ENCODE results near the gene CD300A.
A peak's percentile ranks its signal among the peaks of the same experiment; 100 is the strongest.
"Not testable (repeated sequence)": the region's sequence is repeated elsewhere in the genome, so short reads cannot be mapped to it uniquely, and the experiment has no call there.

CD300A gene

DNA sequence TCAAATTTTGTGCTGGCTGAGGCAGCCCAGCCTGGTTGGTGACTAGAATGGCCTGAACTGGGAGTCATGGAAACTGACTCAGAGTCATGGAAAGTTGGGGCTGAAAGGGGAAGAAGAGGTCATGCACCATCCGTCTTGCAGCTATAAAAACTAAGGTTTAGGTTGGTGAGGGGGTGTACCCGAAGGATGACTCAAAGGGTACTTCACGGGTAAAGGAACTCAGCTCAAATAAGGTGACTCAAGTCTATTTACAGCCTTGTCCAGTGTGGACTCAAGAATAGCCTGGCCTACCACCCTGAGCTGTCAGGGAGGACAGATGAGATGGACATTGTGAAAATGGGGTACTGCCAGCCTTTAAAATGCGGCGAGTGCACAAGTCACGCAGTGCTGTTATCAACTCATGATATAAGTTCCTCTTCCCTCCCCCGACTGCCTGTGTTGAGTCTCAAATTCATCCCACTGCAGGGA is 46.2 kb downstream of the CD300A start:
- Mint-ChIP-seq H3K4me3 (no peak overlapping the region), H3K27me3 (ENCODE audit: low read depth) (peaks cover 45% of the 10 kb centered on the region), H3K9me3 (peaks cover 14% of the 10 kb centered on the region), H3K36me3 (ENCODE audit: low read depth) (peaks cover 10% of the 10 kb centered on the region), H3K4me1 (no peaks in the 10 kb centered on the region), H3K27ac (no peak overlapping the region)
- TF ChIP-seq, protein P1, sequence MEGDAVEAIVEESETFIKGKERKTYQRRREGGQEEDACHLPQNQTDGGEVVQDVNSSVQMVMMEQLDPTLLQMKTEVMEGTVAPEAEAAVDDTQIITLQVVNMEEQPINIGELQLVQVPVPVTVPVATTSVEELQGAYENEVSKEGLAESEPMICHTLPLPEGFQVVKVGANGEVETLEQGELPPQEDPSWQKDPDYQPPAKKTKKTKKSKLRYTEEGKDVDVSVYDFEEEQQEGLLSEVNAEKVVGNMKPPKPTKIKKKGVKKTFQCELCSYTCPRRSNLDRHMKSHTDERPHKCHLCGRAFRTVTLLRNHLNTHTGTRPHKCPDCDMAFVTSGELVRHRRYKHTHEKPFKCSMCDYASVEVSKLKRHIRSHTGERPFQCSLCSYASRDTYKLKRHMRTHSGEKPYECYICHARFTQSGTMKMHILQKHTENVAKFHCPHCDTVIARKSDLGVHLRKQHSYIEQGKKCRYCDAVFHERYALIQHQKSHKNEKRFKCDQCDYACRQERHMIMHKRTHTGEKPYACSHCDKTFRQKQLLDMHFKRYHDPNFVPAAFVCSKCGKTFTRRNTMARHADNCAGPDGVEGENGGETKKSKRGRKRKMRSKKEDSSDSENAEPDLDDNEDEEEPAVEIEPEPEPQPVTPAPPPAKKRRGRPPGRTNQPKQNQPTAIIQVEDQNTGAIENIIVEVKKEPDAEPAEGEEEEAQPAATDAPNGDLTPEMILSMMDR (IDR thresholded peaks at IDR 0.05; ENCODE audit: unreplicated experiment in 3 of 3) = no peak

DNA sequence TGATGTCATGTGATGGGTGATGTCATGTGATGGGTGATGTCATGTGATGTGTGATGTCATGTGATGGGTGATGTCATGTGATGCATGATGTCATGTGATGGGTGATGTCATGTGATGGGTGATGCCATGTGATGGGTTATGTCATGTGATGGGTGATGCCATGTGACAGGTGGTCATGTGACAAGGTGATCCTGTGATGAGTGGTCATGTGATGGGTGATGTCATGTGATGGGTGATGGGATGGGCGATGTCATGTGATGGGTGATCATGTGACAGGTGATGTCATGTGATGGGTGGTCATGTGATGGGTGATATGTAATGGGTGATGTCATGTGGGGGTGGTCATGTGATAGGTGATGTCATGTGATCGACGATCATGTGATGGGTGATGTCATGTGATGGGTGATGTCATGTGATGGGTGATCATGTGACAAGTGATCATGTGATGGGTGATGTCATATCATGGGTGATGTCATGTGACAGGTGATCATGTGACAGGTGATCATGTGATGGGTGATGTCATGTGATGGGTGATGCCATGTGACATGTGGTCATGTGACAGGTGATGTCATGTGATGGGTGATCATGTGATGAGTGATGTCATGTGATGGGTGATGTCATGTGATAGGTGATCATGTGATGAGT is 47.7 kb downstream of the CD300A start:
- peak overlapping the region in 1 of 3 experiments; percentile 62 for H3K27ac Mint-ChIP-seq
- H3K4me3 Mint-ChIP-seq = peak overlapping the region in 2 of 3 experiments; percentile 11 to 21
- no peaks in the 10 kb centered on the region for H3K4me1 Mint-ChIP-seq
- peaks cover 10% of the 10 kb centered on the region for H3K36me3 Mint-ChIP-seq (ENCODE audit: low read depth)
- H3K9me3 Mint-ChIP-seq = peaks cover 20% of the 10 kb centered on the region
- TF ChIP-seq, protein P1 (IDR thresholded peaks at IDR 0.05; ENCODE audit: unreplicated experiment in 3 of 3) = no peak
- H3K27me3 Mint-ChIP-seq (ENCODE audit: low read depth) = peaks cover 45% of the 10 kb centered on the region

DNA sequence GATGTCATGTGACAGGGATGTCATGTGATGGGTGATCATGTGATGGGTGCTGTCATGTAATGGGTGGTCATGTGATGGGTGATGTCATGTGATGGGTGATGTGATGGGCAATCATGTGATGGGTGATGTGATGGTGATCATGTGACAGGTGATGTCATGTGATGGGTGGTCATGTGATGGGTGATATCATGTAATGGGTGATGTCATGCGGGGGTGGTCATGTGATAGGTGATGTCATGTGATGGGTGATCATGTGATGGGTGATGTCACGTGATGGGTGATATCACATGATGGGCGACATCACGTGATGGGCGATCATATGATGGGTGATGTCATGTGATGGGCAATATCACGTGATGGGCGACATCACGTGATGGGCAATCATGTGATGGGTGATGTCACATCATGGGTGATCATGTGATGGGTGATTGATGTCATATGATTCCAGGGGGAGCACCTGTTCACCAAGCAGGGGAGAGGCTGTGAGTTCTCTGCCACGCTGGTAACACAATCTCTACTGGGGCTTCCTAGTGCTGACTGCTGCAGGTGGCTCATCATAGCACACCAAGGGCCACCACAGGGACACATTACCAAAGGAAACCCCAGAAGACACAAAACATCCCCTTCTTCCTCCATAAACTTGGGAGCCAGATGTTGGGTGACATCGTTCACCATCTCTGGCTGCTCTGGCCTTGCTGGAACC is 48.3 kb downstream of the CD300A start:
- peaks cover 10% of the 10 kb centered on the region for H3K36me3 Mint-ChIP-seq (ENCODE audit: low read depth)
- H3K27me3 Mint-ChIP-seq (ENCODE audit: low read depth) = peaks cover 52% of the 10 kb centered on the region
- no peaks in the 10 kb centered on the region for H3K4me1 Mint-ChIP-seq
- TF ChIP-seq, protein P1 (IDR thresholded peaks at IDR 0.05; ENCODE audit: unreplicated experiment in 3 of 3) = no peak
- peak overlapping the region in 1 of 3 experiments; percentile 11 for H3K4me3 Mint-ChIP-seq
- peaks cover 27% of the 10 kb centered on the region for H3K9me3 Mint-ChIP-seq
- H3K27ac Mint-ChIP-seq = no peak overlapping the region

DNA sequence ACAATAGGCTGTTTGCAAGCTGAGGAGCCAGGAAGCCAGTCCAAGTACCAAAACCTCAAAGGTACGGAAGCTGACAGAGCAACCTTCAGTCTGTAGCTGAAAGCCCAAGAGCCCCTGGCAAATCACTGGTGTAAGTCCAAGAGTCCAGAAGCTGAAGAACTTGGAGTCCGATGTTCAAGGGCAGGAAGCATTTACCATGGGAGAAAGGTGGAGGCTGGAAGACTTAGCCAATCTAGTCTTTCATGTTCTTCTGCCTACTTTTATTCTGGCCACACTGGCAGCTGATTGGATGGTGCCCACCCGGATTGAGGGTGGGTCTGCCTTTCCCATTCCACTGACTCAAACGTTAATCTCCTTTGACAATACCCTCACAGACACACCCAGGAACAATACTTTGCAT is 49.5 kb downstream of the CD300A start:
- Mint-ChIP-seq H3K27ac (no peak overlapping the region), H3K27me3 (ENCODE audit: low read depth) (peaks cover 53% of the 10 kb centered on the region), H3K4me3 (no peak overlapping the region), H3K4me1 (no peaks in the 10 kb centered on the region), H3K9me3 (peaks cover 32% of the 10 kb centered on the region), H3K36me3 (ENCODE audit: low read depth) (peaks cover 10% of the 10 kb centered on the region)
- TF ChIP-seq, protein P1 (IDR thresholded peaks at IDR 0.05; ENCODE audit: unreplicated experiment in 3 of 3) = no peak

DNA sequence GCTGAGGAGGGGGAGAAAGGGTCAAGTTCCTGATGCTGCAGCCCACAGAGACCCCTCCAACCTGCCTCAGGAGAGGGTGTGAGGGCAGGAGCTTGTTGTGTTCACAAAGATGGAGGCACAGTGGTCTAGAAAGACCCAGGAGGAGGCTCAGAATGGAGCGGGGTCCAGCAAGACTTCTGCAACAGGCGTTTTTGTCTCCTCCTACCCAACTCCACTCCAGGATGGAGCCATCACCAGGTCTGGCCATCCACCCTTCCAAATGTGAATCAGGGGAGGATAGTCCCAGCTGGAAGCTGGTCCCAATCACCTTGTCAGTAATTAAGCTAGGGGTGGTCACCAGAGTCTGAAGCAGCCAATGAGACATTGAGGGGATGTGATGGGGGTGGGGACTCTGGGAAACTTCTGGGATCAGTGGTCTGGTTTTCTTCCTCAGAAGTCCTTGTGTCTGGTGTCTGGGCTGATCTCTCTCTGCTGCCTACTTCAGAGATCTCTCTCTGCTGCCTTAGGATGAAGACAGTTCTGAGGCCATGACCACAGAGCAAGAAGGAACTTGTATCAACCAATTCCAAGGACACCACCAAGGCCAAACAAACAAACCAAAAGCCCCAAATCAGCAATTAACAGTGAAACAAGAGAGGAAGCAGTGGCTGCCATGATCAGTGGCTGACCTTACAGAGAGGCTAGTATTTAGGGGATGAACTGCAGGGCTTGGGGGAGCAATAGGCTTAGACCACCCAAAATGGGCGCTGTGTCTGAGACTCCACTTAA is 50.3 kb downstream of the CD300A start:
- peaks cover 33% of the 10 kb centered on the region for H3K9me3 Mint-ChIP-seq
- no peak overlapping the region for H3K27ac Mint-ChIP-seq
- peaks cover 48% of the 10 kb centered on the region for H3K27me3 Mint-ChIP-seq (ENCODE audit: low read depth)
- H3K4me3 Mint-ChIP-seq = no peak overlapping the region
- H3K36me3 Mint-ChIP-seq (ENCODE audit: low read depth) = peaks cover 10% of the 10 kb centered on the region
- no peaks in the 10 kb centered on the region for H3K4me1 Mint-ChIP-seq
- TF ChIP-seq, protein P1 (IDR thresholded peaks at IDR 0.05; ENCODE audit: unreplicated experiment in 3 of 3) = no peak

DNA sequence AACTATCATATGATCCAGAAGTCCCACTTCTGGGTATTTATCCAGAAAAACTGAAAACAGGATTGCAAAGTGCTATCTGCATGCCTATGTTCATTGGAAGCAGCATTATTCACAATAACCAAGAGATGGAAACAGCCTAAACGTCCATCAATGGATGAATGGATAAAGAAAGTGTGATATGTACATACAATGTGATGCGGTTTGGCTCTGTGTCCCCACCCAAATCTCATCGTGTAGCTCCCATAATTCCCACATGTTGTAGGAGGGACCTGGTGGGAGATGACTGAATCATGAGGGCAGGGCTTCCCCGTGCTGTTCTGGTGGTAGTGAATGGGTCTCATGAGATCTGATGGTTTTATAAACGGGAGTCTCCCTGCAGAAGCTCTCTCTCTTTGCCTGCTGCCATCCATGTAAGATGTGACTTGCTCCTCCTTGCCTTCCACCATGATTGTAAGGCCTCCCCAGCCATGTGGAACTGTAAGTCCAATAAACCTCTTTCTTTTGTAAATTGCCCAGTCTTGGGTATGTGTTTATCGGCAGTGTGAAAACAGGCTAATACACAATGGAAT is 52.1 kb downstream of the CD300A start:
- H3K27me3 Mint-ChIP-seq (ENCODE audit: low read depth) = peaks cover 44% of the 10 kb centered on the region
- H3K9me3 Mint-ChIP-seq = peaks cover 33% of the 10 kb centered on the region
- not testable (repeated sequence) for H3K4me3 Mint-ChIP-seq, H3K27ac Mint-ChIP-seq, H3K4me1 Mint-ChIP-seq
- peaks cover 10% of the 10 kb centered on the region for H3K36me3 Mint-ChIP-seq (ENCODE audit: low read depth)

Data from nephron (organoid).